Calu3 (cell line): ENCODE measurements around the gene PARP3. TPM values are rescaled to one million over a fixed set of nuclear protein-coding genes. Genes with fewer than 3 reads are reported as not detected.

ENCODE experiments used
- BruUV-seq: library from RNA; stranded (reverse); fragments of 400-500 nt; replicated peaks from 2 replicates; lab custom pipeline; 2021; lab: Mats Ljungman, UMichigan
- CTCF ChIA-PET: fragments of 300-600 bp; sonication (Branson Sonifier 250); formaldehyde crosslinking; loops from one replicate; lab custom pipeline; 2022; ENCODE audit warnings: antibody characterized with exemption; lab: Charles Lee
- DNase-seq: peaks from one replicate; pipeline ENCODE4 v3.0.0; 2022
- H3K27ac Mint-ChIP-seq: one replicate; pipeline ENCODE4 v1.8.0; 2022; ENCODE audit warnings: mixed read lengths; ENCODE audit not compliant: unreplicated experiment
- H3K27me3 Mint-ChIP-seq: one replicate; pipeline ENCODE4 v1.8.0; 2022; ENCODE audit warnings: mixed read lengths; ENCODE audit not compliant: unreplicated experiment
- H3K36me3 Mint-ChIP-seq: one replicate; pipeline ENCODE4 v1.8.0; 2022; ENCODE audit warnings: mild to moderate bottlenecking, moderate library complexity, mixed read lengths; ENCODE audit not compliant: insufficient read depth, unreplicated experiment
- H3K4me1 Mint-ChIP-seq: one replicate; pipeline ENCODE4 v1.8.0; 2022; ENCODE audit warnings: mild to moderate bottlenecking, low read depth, mixed read lengths; ENCODE audit not compliant: unreplicated experiment
- H3K4me3 Mint-ChIP-seq: one replicate; pipeline ENCODE4 v1.8.0; 2022; ENCODE audit warnings: mild to moderate bottlenecking, low read depth, moderate library complexity, mixed read lengths; ENCODE audit not compliant: unreplicated experiment
- H3K9me3 Mint-ChIP-seq: one replicate; pipeline ENCODE4 v1.8.0; 2022; ENCODE audit warnings: low read depth, mixed read lengths; ENCODE audit not compliant: unreplicated experiment
- intact Hi-C: fragments of 100-400 bp; cut with micrococcal nuclease; formaldehyde crosslinking; loops from one replicate; pipeline ENCODE4 v1.10.0; 2022; ENCODE audit not compliant: unreplicated experiment
- total RNA-seq: library from RNA; stranded (reverse); gene quantifications from 2 replicates; pipeline ENCODE4 v1.2.3, GENCODE V29; 2022
- TF ChIP-seq, protein P1 (sequence below): fragments of 200-600 bp; IDR thresholded peaks from one replicate; pipeline ENCODE4 v1.8.0; 2022; ENCODE audit warnings: antibody characterized with exemption; ENCODE audit not compliant: unreplicated experiment

PARP3 gene
- total RNA-seq, 1 experiment from 2014 or later, result 15.0 TPM

DNA sequence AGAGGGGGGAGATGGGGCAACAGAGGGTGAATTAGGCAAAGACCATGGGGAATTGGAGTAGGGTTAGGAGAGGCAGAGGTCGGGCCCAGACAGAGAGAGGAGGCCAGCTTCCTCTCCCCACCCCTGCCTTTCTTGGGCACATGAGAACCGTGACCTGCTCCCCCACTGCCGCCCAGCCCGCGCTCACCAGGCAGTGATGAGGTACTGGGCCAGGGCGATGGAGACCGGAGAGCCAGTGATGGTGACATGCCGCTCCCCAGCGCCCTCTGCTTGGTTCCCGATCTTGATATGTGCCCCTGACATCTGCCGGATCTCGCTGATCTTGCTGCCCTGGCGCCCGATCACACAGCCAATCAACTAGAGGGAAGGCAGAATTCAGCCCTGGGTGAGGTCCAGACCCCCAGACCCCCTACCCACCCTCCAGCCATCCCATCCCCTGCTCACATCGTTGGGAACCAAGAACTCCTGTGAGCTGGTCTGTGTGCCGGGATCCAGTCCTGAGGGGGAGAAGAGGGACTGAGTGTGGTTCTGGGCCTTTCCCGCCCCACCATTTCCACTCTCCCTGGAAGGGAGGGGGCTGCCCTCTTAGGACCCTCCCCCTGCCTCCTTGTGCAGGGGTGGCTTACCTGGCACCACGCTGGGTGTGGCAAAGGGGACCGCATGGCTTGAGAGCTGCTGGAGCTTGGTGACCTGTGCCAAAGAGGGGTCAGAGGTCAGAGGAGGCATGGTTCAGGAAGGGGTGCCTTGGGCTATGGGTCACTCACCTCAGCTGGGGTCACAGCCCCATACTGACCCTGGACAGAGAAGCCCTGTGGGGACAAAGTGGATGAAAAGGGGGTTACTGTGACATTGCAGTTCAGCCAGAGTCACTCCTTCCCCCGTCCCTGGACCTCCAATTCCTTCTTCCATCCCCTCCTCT is 16.7 kb downstream of the PARP3 start:
- Mint-ChIP-seq H3K4me1 (no peaks in the 10 kb centered on the region), H3K36me3 (no peaks in the 10 kb centered on the region), H3K27me3 (peaks cover 15% of the 10 kb centered on the region), H3K4me3 (no peak overlapping the region), H3K9me3 (no peaks in the 10 kb centered on the region), H3K27ac (no peak overlapping the region)
- BruUV-seq, result no TSS peak
- TF ChIP-seq, protein P1, sequence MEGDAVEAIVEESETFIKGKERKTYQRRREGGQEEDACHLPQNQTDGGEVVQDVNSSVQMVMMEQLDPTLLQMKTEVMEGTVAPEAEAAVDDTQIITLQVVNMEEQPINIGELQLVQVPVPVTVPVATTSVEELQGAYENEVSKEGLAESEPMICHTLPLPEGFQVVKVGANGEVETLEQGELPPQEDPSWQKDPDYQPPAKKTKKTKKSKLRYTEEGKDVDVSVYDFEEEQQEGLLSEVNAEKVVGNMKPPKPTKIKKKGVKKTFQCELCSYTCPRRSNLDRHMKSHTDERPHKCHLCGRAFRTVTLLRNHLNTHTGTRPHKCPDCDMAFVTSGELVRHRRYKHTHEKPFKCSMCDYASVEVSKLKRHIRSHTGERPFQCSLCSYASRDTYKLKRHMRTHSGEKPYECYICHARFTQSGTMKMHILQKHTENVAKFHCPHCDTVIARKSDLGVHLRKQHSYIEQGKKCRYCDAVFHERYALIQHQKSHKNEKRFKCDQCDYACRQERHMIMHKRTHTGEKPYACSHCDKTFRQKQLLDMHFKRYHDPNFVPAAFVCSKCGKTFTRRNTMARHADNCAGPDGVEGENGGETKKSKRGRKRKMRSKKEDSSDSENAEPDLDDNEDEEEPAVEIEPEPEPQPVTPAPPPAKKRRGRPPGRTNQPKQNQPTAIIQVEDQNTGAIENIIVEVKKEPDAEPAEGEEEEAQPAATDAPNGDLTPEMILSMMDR, result no peak
- CTCF ChIA-PET, result no interaction called here
- DNase-seq, result no peak
- intact Hi-C loops, result no loop called here

DNA sequence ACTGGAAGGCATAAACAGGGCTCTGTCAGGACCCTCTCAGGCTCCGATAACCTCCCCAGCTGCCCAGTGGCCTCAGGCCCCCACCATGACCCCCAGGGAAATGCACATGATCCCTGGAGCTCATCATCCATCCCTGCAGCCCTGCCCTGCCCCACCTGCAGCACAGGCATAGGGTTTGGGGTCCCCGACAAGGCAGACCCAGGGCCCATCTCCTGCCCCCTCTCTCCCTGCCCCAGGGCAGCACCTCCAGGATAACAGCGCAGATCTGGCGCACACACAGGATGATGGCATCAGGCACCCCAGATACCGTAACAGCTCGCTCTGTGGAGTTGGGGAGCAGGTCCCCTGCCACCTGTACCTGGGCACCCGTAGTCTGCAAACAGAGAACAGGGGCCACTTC is 17.5 kb downstream of the PARP3 start:
- peaks cover 7% of the 10 kb centered on the region for H3K27me3 Mint-ChIP-seq
- intact Hi-C loops, result no loop called here
- no peak overlapping the region for H3K27ac Mint-ChIP-seq
- TF ChIP-seq, protein P1, result no peak
- no peaks in the 10 kb centered on the region for H3K36me3 Mint-ChIP-seq
- no peak for DNase-seq
- H3K4me1 Mint-ChIP-seq, result no peaks in the 10 kb centered on the region
- H3K4me3 Mint-ChIP-seq, result no peak overlapping the region
- no TSS peak for BruUV-seq
- no peaks in the 10 kb centered on the region for H3K9me3 Mint-ChIP-seq
- CTCF ChIA-PET, result no interaction called here

DNA sequence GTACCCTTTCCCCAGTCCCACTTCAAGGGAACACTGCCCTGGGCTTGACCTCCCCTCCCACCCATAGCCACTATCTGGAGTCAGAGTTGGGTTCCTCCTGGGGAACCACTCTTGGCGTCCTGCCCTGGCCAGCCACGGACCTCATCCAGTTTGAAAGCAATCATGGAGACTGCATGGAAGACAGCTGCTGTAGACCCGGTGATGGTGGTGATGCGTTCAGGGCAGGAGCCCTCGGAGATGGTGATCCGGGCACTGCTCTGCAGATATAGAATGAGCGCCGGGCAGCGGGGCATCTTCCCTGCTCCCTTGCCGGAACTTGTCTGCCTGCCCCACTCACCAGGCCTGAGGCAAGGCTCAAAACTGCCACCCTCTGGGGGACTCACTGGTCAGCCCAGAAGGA is 18.2 kb downstream of the PARP3 start:
- DNase-seq, result no peak
- intact Hi-C loops, result no loop called here
- Mint-ChIP-seq H3K4me1 (peaks cover 5% of the 10 kb centered on the region), H3K36me3 (peaks cover 4% of the 10 kb centered on the region), H3K27me3 (peaks cover 7% of the 10 kb centered on the region), H3K4me3 (no peak overlapping the region), H3K27ac (no peak overlapping the region), H3K9me3 (no peaks in the 10 kb centered on the region)
- CTCF ChIA-PET, result interaction anchor here (1.1 kb wide), 1 partner anchor 23 kb away, joined by 3 read pairs; the partner anchor contains the start of gene ACY1
- TF ChIP-seq, protein P1, result no peak
- no TSS peak for BruUV-seq

DNA sequence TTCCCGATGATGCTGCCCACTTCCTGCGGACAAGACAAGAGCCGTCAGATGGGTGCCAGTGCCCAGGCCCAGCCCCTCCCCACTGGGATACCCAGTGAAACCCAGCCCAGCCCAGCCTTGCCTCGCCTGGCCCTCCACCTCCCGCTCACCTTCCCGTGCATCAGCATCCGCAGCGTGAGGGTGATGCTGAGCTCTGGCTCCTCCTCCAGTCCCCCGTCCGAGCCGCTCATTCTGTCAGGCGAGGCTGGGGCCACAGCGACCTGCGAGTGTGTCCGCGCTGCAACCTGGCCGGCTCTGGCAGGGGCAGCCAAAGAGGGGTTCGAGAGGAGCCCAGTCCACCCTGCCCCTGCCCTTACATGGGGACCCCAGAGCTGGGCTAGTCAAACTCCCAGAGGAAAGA is 18.8 kb downstream of the PARP3 start:
- DNase-seq, result no peak
- TF ChIP-seq, protein P1, result no peak
- Mint-ChIP-seq H3K4me1 (peaks cover 11% of the 10 kb centered on the region), H3K9me3 (no peaks in the 10 kb centered on the region), H3K27ac (no peak overlapping the region), H3K27me3 (peaks cover 13% of the 10 kb centered on the region), H3K36me3 (peaks cover 10% of the 10 kb centered on the region), H3K4me3 (no peak overlapping the region)
- no TSS peak for BruUV-seq
- intact Hi-C loops, result no loop called here
- CTCF ChIA-PET, result interaction anchor here (1.1 kb wide), 1 partner anchor 22 kb away, joined by 3 read pairs; the partner anchor contains the start of gene ACY1
